ENCODE measurements around the gene THSD7B. TPM values are rescaled to one million over a fixed set of nuclear protein-coding genes. Genes with fewer than 3 reads are reported as not detected.

The THSD7B gene
- polyA plus RNA-seq, 1 donor from 2014 or later, result 0.46 TPM

DNA sequence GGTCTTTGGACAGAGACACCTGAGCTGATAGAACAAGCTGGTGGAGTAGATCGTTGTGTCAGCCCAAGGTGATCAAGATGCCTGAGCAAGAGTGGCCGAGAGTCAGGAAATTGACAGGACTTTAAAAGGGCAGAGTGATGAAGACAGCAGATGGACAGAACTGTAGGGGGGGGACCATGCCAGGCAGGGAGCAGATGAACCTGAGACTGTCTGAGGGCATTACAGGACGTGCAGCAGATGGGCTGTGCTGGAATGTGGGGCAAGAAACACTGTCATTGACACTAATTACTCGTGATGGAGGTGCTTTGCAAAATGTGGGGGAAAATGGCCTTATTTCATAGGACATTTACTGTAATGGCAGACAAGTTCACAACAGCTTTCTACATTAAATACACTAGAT is 225.0 kb downstream of the THSD7B start:
- TF ChIP-seq CTCF (IDR thresholded peaks at IDR 0.05; ENCODE audit: poor library complexity, severe bottlenecking) (no peak), MXI1 (conservative IDR thresholded peaks at IDR 0.05; ENCODE audit: poor library complexity, severe bottlenecking) (no peak), REST (IDR thresholded peaks at IDR 0.05; ENCODE audit: borderline replicate concordance) (no peak)
- no peak overlapping the region for H3K4me3 ChIP-seq (ENCODE audit: low read length)
- no peaks in the 10 kb centered on the region for H3K27me3 ChIP-seq (ENCODE audit: insufficient read depth, low read depth, low read length)
- H2AFZ ChIP-seq (ENCODE audit: low read depth, low read length), result no peak overlapping the region
- no peak overlapping the region for H3K4me2 ChIP-seq (ENCODE audit: low read length)
- H3K9me3 ChIP-seq (ENCODE audit: low read length), result no peaks in the 10 kb centered on the region
- no peaks in the 10 kb centered on the region for H4K20me1 ChIP-seq (ENCODE audit: insufficient read depth)
- no peaks in the 10 kb centered on the region for H3K9me2 ChIP-seq (ENCODE audit: insufficient read depth, low read length)
- H3K9ac ChIP-seq (ENCODE audit: low read length), result no peak overlapping the region
- no peak overlapping the region for H3K27ac ChIP-seq (ENCODE audit: low read length)
- no peaks in the 10 kb centered on the region for H3K79me2 ChIP-seq (replicated peaks; ENCODE audit: insufficient read depth, low read length)
- no peaks in the 10 kb centered on the region for H3F3A ChIP-seq (ENCODE audit: insufficient read depth, low read length, poor library complexity, severe bottlenecking)
- H3K36me3 ChIP-seq (ENCODE audit: insufficient read depth, low read length), result no peaks in the 10 kb centered on the region

DNA sequence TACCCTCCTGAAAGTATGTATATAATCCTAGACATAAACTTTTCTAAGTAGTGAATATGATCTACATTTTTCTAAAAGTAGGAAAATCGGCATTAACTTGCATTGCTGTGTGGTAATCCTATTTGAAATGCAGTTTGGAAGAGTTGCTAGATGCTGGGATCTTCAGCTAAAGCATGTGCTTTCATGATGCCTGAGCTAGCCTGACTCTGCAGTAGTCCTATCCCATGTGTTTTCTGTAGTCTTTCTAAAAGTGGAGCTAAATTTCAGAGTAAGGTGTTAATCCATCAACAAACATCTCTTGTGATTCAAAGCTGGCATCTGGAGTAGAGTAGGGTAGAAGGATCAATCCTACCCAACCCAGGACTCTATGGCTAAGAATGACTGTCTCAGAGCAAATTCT is 229.4 kb downstream of the THSD7B start:
- no peak for TF ChIP-seq EP300 (conservative IDR thresholded peaks at IDR 0.05; ENCODE audit: poor library complexity, severe bottlenecking)
- Histone ChIP-seq H3K27ac (ENCODE audit: low read length) (no peak overlapping the region), H3K36me3 (ENCODE audit: insufficient read depth, low read length) (no peaks in the 10 kb centered on the region), H4K20me1 (ENCODE audit: insufficient read depth) (no peaks in the 10 kb centered on the region), H3K9me3 (ENCODE audit: low read length) (no peaks in the 10 kb centered on the region), H3K9ac (ENCODE audit: low read length) (no peak overlapping the region), H3K9me2 (ENCODE audit: insufficient read depth, low read length) (no peaks in the 10 kb centered on the region), H3K4me2 (ENCODE audit: low read length) (no peak overlapping the region), H3K27me3 (ENCODE audit: insufficient read depth, low read depth, low read length) (peaks cover 3% of the 10 kb centered on the region), H2AFZ (ENCODE audit: low read depth, low read length) (no peak overlapping the region), H3K79me2 (replicated peaks; ENCODE audit: insufficient read depth, low read length) (no peaks in the 10 kb centered on the region), H3K4me3 (ENCODE audit: low read length) (no peak overlapping the region), H3F3A (ENCODE audit: insufficient read depth, low read length, poor library complexity, severe bottlenecking) (no peaks in the 10 kb centered on the region)

DNA sequence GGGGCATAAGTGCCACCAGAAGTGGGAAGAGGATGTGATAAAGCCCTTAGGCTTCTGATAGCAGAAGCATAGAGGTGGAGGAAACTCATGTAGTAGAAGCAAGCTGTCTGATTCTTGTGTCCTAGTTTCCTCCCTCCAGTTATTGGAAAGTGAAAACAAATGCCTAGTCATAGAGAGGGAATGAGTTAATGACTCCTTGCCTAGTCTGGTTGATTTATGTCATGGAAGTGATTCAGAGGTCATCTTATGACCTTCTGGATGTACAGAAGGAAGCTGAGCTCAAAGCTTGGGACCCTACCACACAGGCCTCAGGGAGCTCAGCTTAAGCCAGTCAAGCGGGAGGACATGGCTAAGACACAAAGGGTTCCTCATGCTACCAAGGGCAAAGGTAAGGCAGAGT is 232.2 kb downstream of the THSD7B start:
- Histone ChIP-seq H3K4me3 (ENCODE audit: low read length) (no peak overlapping the region), H3K9me2 (ENCODE audit: insufficient read depth, low read length) (no peaks in the 10 kb centered on the region), H3K27me3 (ENCODE audit: insufficient read depth, low read depth, low read length) (peaks cover 3% of the 10 kb centered on the region), H3K27ac (ENCODE audit: low read length) (no peak overlapping the region), H3F3A (ENCODE audit: insufficient read depth, low read length, poor library complexity, severe bottlenecking) (no peaks in the 10 kb centered on the region), H3K9ac (ENCODE audit: low read length) (no peak overlapping the region), H3K79me2 (replicated peaks; ENCODE audit: insufficient read depth, low read length) (no peaks in the 10 kb centered on the region), H3K36me3 (ENCODE audit: insufficient read depth, low read length) (no peaks in the 10 kb centered on the region), H2AFZ (ENCODE audit: low read depth, low read length) (no peak overlapping the region), H3K4me2 (ENCODE audit: low read length) (no peak overlapping the region), H3K9me3 (ENCODE audit: low read length) (no peaks in the 10 kb centered on the region), H4K20me1 (ENCODE audit: insufficient read depth) (no peaks in the 10 kb centered on the region)
- TF ChIP-seq EZH2 (IDR thresholded peaks at IDR 0.05; ENCODE audit: borderline replicate concordance, insufficient read depth, low read length, poor library complexity, severe bottlenecking), result no peak
- TF ChIP-seq TAF1 (IDR thresholded peaks at IDR 0.05; ENCODE audit: low read depth), result no peak
- no peak for TF ChIP-seq SMC3 (conservative IDR thresholded peaks at IDR 0.05; ENCODE audit: poor library complexity)
- no peak for TF ChIP-seq CTCF (IDR thresholded peaks at IDR 0.05; ENCODE audit: poor library complexity, severe bottlenecking)
- TF ChIP-seq EP300 (conservative IDR thresholded peaks at IDR 0.05; ENCODE audit: poor library complexity, severe bottlenecking), result no peak
- TF ChIP-seq RAD21 (conservative IDR thresholded peaks at IDR 0.05), result no peak
- TF ChIP-seq MXI1 (conservative IDR thresholded peaks at IDR 0.05; ENCODE audit: poor library complexity, severe bottlenecking), result no peak
- no peak for TF ChIP-seq POLR2AphosphoS5 (IDR thresholded peaks at IDR 0.05)
- TF ChIP-seq REST (IDR thresholded peaks at IDR 0.05; ENCODE audit: borderline replicate concordance), result no peak
